K562 (cell line): ENCODE results near the gene BSCL2.

ENCODE experiments used
- CEBPB ChIP-seq: fragments of 450-650 bp; IDR thresholded peaks from 2 replicates; pipeline ENCODE4 v1.6.1; 2016; ENCODE audit warnings: missing genetic modification characterization, missing compliant biosample characterization
- NFXL1 ChIP-seq: fragments of 450-650 bp; formaldehyde crosslinking; IDR thresholded peaks from 2 replicates; pipeline ENCODE4 v1.4.0; 2021; ENCODE audit warnings: mild to moderate bottlenecking
- NONO ChIP-seq, 2 experiments: fragments of 200-400 bp in 1 of 2; fragments of 450-650 bp in 1 of 2; formaldehyde crosslinking in 1 of 2; IDR thresholded peaks; 2 replicates each; pipeline ENCODE4 v1.6.1; 2017; ENCODE audit warnings: low read depth in 2 of 2, mild to moderate bottlenecking in 2 of 2, moderate library complexity in 2 of 2, low read length in 1 of 2
- PHF21A ChIP-seq: fragments of 450-650 bp; IDR thresholded peaks from 2 replicates; pipeline ENCODE4 v1.6.1; 2017; ENCODE audit warnings: low read depth, borderline replicate concordance
- ZBTB1 ChIP-seq: sonication (generic); formaldehyde crosslinking; IDR thresholded peaks from 2 replicates; pipeline ENCODE4 v1.8.1; 2023; ENCODE audit warnings: missing genetic modification reagents, low read depth, mild to moderate bottlenecking, borderline replicate concordance
- ZZZ3 ChIP-seq: fragments of 450-650 bp; IDR thresholded peaks from 2 replicates; pipeline ENCODE4 v1.6.1; 2016; ENCODE audit warnings: antibody characterized with exemption, mild to moderate bottlenecking, moderate library complexity
- TF ChIP-seq, protein P1 (sequence below), 3 experiments: IDR thresholded peaks in 2 of 3; conservative IDR thresholded peaks in 1 of 3; 2 replicates each; pipeline ENCODE4 v1.5.1; 2011 to 2012; ENCODE audit warnings: low read length in 3 of 3, mild to moderate bottlenecking in 3 of 3, control low read depth in 2 of 3, improper control_type of control experiment in 1 of 3, inconsistent platforms in 1 of 3, low read depth in 1 of 3, mixed read lengths in 1 of 3, moderate library complexity in 1 of 3; ENCODE audit not compliant: insufficient read depth in 2 of 3

GRCh38 chr11:62713343-62713742, 6.1 kb upstream of the BSCL2 start:
- TF ChIP-seq NFXL1 (CRISPR knock-in tag) (no peak), ZBTB1 (no peak), PHF21A (no peak), NONO (IDR thresholded peaks at IDR 0.05; ENCODE audit: low read depth in 2 of 2, low read length in 1 of 2) (no peak), CEBPB (tag) (no peak), ZZZ3 (no peak)
- TF ChIP-seq, protein P1, sequence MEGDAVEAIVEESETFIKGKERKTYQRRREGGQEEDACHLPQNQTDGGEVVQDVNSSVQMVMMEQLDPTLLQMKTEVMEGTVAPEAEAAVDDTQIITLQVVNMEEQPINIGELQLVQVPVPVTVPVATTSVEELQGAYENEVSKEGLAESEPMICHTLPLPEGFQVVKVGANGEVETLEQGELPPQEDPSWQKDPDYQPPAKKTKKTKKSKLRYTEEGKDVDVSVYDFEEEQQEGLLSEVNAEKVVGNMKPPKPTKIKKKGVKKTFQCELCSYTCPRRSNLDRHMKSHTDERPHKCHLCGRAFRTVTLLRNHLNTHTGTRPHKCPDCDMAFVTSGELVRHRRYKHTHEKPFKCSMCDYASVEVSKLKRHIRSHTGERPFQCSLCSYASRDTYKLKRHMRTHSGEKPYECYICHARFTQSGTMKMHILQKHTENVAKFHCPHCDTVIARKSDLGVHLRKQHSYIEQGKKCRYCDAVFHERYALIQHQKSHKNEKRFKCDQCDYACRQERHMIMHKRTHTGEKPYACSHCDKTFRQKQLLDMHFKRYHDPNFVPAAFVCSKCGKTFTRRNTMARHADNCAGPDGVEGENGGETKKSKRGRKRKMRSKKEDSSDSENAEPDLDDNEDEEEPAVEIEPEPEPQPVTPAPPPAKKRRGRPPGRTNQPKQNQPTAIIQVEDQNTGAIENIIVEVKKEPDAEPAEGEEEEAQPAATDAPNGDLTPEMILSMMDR (IDR thresholded peaks at IDR 0.05 in 2 of 3, conservative IDR thresholded peaks at IDR 0.05 in 1 of 3; ENCODE audit: insufficient read depth in 2 of 3, low read depth in 1 of 3, low read length in 3 of 3): 0 out of 6 replicates have a peak, but pooled peaks of 1 of the 3 experiments have one; percentile 6
